Stimulated activated CD4-positive, alpha-beta T cell treated with anti-CD3 and anti-CD28 coated beads, Interleukin-2, amount 100 ng/mL, for 4 hours (primary cell): ENCODE measurements around the gene TPPP.
"Not testable (repeated sequence)": the region's sequence is repeated elsewhere in the genome, so short reads cannot be mapped to it uniquely, and the experiment has no call there.

ENCODE experiments used
- DNase-seq: peaks from one replicate; pipeline ENCODE4 v3.0.0-alpha.2; 2020; ENCODE audit warnings: low read depth

The TPPP gene

DNA sequence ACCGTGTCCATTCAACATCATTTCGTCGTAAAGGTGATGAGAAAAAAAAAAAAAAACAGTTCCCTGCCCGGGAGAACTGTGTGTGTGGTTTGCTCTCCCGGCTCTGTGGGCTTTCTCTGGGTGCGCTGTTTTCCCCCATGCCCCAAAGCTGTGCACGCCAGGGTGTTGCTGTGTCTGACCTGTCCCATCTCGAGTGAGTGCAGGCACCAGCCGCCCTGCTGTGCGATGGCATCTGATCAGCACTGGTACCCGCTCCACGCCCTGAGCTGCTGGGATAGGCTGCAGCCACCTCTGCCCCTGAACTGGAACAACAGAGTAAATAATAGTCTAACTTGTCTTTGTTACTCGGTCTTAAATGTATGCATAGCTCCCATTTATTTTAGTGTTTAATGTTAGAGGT lies 47.7 kb downstream of the TPPP start:
- no peak for DNase-seq

DNA sequence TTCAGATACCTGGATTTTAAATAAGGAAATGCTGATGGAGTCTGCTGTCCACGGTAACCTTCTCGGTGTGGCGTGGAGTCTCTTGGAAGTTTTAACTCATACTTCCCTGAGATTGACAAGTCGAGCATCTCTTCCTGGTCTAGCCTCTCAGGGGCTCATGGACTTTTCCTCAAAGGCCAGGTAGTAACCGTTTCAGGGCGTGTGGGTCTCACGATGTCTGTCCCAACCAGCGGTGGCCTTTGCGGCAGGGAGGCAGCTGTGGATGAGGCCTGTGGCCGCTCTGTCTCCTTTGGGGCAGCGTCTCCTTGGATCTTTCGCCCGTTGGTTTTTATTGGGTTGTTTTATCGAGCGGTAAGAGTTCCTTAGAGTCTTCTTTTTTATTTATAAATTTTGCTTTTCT lies 48.2 kb downstream of the TPPP start:
- no peak for DNase-seq

DNA sequence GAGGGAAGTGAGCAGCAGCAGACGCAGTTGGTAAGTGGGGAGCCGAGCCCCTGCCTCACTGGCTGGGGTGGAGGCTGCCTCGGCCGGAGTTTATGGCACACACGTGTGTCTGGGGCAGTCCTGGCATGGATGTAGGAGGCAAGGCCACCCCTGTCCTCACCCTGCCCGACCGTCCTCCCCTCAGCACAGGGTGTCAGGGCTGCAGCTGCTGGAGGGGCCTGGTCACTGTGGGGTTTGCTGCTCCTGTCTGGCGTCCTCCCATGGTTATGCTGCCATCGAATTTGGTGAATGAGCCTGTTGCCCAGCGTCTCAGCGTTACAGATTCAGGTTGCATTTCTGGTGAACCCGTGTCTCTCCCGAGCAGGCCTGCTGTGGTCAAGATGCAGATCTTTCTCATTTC lies 48.6 kb downstream of the TPPP start:
- DNase-seq = no peak

GRCh38 chr5:643811-644271 lies 49.3 kb downstream of the TPPP start:
- no peak for DNase-seq

GRCh38 chr5:643351-643801 lies 49.8 kb downstream of the TPPP start:
- no peak for DNase-seq

DNA sequence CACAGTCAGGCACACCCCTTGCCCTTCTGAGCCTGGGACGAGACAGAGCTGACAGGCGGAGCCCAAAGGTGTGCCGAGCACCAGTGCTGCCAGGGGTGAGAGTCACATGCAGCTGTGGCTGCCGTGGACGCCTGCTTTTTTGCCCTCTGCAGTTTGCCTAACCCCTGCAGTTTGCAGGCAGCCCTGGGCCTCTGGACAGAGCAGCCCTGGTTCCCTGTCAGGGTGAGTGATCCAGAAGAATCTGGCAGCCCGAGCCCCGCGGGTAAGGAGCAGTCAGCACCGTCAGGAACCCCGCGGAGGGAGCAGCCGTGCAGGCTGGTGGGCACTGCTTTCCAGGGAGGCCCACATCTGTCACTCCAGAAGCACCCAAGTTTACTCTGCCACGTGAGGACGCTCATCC lies 50.7 kb downstream of the TPPP start:
- no peak for DNase-seq

GRCh38 chr5:641331-641765 lies 51.8 kb downstream of the TPPP start:
- no peak for DNase-seq

GRCh38 chr5:640461-641330 lies 52.5 kb downstream of the TPPP start:
- no peak for DNase-seq

- DNase-seq = no peak
These were observed 53.5 kb downstream of the TPPP start for GRCh38 chr5:639584-640213.

- no peak for DNase-seq
These were observed 54.0 kb downstream of the TPPP start for GRCh38 chr5:639253-639530.

- DNase-seq = no peak
These were observed 54.5 kb downstream of the TPPP start for GRCh38 chr5:638501-639252.

GRCh38 chr5:637581-638450 lies 55.3 kb downstream of the TPPP start:
- no peak for DNase-seq

DNA sequence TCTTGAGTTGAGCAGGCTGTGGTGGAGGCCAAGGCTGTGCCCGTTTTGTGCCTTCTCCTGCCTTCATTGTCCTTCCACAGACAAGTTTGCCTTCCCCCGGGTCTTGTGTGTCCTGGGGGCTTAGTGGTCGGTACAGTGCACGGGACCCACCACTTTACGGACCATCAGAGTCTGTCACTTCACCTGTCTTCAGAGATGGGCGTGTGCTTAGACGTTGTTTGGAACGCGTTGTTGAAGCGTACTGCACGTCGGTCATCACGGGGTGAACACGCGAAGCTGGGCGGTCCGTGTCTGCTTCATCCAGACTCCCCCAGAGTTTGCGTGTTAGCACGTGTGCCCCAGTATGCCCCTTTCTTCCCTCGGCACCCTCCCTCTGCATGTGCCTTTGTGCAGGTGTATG lies 56.2 kb downstream of the TPPP start:
- no peak for DNase-seq

DNA sequence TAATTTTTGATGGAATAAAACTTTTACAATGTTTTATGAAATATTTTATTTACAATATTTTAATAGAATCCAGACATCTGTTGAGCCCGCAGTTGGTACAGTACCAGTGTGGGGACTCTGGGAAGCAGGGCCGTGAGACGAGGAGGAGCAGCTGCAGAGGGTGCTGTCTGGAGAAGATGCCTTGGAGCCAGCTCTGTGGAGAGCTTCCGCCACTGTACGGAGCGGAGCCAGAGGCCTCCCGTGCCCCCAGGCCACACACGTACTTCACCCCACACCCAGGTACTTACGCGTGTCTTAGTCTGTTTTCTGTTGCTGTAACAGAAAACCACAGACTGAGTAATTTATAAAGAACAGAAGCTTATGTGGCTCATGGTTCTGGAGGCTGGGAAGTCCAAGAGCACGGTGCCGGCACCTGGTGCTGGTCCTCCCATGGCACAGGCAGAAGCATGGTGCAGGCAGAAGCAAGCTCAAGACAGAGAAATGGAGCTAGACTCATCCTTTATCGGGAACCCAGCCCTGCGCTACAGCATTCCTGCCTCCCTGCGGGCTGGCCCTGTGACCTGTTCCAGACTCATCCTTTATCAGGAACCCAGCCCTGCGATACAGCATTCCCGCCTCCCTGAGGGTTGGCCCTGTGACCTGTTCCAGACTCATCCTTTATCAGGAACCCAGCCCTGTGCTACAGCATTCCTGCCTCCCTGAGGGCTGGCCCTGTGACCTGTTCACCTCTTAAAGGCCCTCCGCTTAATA lies 57.7 kb downstream of the TPPP start:
- DNase-seq = no peak

DNA sequence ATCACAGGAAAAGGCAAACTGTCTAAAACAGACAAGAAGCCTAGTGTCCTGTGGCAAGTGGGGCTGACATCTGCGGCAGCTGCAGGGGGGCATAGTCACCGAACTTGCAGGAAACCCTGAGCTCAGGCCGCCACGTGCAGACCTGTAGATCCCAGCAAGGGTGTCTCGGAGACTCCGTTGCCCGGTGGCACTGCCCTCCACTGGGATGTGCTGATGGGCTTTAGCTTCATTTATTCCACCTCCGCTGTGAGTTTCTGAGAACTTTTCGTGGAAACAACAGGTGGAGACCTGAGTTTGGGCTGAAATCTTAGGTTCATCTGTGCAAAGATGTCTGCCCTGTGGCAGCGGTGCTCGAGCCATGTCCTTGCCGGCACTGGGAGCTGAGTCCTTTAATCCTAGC lies 59.0 kb downstream of the TPPP start:
- no peak for DNase-seq

DNA sequence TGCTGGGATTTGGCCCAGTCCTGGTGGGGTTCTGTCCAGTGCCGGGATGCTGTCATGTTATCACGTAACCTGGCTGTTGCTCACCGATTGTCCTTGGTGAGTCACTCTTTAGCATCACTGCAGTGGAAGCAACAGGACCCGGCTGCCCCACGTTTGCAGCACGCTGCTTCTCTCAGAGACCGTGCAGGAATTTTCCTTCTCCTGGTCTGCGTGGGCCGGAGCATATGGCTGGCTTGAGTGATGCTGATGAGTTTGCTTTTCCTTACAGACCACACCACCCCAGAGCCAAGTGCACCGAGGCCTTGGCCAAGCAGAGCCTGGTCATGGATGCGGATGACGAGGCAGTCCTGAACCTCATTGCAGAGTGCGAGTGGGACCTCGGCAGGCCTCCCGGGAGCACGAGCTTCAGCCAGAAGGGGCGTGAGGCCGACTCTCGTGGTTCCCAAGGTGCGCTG lies 59.6 kb downstream of the TPPP start:
- no peak for DNase-seq

GRCh38 chr5:628351-629205 lies 64.6 kb downstream of the TPPP start:
- DNase-seq = not testable (repeated sequence)

GRCh38 chr5:627840-628239 lies 65.3 kb downstream of the TPPP start:
- no peak for DNase-seq

- no peak for DNase-seq
These were observed 66.3 kb downstream of the TPPP start for GRCh38 chr5:626850-627249.

DNA sequence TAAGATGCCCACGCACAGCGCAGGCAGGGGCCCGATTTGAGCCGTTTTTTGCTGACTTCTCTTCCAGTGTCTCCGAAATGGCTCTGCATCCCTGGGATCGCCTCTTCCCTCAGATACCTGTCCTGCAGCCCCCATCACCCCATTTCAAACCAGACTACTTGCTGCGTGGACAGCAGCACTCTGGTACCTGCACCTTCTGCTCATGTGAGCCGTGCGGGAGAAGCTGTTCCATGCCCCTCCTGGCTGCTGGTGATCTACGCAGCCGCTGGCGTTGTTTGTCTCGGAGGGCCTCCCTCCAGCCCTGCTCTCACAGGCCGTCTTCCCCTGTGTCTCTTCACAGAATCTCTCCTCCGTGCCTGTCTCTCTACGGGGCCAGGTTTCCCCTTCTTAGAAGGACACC lies 67.6 kb downstream of the TPPP start:
- no peak for DNase-seq
